Measurements from ENCODE around the gene FANCC.

DNA sequence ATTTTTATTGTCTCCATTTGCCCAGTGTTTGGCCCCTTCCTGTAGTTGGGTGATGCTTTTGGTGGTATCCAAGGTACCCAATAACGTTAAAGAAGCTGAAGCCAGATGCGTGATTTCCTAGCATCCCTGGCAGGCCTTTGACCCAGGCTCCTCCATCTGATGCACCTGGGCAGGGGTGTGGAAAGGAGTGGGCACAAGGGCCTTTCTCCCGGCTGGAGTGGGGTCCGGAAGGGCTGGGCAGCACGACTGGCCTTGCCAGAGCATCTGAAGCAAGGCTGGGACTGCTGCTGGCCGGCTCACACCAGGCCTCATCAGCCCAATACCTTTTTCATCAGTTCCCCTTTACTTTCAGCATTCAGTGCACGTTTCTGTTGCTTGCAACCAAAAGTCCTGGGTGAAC is 220.2 kb downstream of the FANCC start:
- TF ChIP-seq, protein P1, sequence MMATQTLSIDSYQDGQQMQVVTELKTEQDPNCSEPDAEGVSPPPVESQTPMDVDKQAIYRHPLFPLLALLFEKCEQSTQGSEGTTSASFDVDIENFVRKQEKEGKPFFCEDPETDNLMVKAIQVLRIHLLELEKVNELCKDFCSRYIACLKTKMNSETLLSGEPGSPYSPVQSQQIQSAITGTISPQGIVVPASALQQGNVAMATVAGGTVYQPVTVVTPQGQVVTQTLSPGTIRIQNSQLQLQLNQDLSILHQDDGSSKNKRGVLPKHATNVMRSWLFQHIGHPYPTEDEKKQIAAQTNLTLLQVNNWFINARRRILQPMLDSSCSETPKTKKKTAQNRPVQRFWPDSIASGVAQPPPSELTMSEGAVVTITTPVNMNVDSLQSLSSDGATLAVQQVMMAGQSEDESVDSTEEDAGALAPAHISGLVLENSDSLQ (IDR thresholded peaks at IDR 0.05): no peak
- TF ChIP-seq ELF4 (IDR thresholded peaks at IDR 0.05): no peak
- TF ChIP-seq SP1 (IDR thresholded peaks at IDR 0.05): no peak
- TF ChIP-seq FOXM1 (IDR thresholded peaks at IDR 0.05; ENCODE audit: borderline replicate concordance): no peak
- TF ChIP-seq CTBP1 (IDR thresholded peaks at IDR 0.05; ENCODE audit: borderline replicate concordance): no peak
- TF ChIP-seq HDGF (IDR thresholded peaks at IDR 0.05; ENCODE audit: borderline replicate concordance): no peak

Data from HEK293T (cell line).